ENCODE data around the gene CD300A.

DNA sequence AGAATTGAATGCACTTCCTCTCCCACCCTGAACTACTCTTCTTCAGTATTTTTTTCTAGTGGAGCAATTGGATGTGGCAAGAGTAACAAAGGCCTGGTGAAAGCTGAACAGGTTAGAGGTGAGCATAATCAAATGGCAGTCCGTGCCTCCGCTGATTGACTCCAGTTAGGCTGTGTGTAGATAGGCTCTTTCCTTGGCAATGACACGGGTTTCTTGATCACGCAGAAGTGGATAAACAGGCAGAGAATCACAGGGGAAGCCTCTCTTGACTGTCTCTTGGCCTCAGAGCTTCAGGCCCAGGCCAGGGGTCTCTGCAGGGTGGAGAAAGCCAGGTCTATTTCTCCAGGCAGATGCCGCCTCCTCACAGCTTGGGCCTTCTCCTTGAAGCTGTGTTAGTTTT is 60.6 kb downstream of the CD300A start:
- TF ChIP-seq, protein P1, sequence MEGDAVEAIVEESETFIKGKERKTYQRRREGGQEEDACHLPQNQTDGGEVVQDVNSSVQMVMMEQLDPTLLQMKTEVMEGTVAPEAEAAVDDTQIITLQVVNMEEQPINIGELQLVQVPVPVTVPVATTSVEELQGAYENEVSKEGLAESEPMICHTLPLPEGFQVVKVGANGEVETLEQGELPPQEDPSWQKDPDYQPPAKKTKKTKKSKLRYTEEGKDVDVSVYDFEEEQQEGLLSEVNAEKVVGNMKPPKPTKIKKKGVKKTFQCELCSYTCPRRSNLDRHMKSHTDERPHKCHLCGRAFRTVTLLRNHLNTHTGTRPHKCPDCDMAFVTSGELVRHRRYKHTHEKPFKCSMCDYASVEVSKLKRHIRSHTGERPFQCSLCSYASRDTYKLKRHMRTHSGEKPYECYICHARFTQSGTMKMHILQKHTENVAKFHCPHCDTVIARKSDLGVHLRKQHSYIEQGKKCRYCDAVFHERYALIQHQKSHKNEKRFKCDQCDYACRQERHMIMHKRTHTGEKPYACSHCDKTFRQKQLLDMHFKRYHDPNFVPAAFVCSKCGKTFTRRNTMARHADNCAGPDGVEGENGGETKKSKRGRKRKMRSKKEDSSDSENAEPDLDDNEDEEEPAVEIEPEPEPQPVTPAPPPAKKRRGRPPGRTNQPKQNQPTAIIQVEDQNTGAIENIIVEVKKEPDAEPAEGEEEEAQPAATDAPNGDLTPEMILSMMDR (IDR thresholded peaks at IDR 0.05 in 8 of 11, conservative IDR thresholded peaks at IDR 0.05 in 3 of 11), result no peak
- TF ChIP-seq POLR2AphosphoS5 (IDR thresholded peaks at IDR 0.05), result no peak

Data from spleen (tissue), 7 donors.